ENCODE results near the gene KCND3.

DNA sequence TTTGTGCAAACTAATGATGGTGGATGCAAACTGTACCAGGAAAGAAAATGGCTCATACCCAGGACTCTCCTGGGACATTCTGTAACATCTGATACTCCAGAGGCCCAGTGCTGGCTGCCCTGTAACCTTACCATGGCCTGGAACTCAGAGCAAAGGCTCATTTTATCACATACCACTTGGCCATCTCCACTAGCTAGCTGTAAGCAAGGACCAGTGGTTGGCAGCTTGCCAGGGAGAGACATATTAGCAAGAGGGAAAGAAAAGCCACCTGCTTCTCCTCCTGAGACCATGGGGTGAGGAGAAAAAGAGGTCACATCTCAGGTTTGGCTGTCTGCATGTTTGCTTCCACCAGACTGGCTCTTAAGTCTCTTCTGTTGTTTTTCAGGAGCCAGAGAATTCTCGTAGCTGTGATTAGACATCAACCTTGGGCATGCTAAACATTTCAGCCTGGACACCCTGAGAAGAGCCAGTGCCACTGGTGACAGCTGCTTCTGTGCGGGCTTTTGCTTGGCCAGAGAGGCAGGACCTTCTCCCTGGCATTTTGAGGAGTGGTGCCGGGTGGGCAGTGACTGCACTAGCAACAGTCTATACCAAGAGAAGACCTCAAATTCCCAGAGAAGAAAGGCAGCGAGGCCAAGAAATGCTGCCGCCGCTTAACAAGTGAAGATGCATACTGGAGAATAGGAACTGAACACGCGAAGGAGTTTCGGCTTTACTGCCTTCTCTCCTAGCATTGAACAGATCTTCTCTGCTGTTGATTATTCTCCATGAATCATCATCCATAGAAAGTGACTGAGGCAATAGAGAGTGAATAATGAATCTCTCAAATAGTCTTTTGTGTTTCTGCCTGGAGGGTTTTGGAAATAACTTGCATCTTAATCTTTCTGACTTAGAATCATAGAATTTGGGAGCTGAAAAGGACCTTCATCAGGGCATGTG lies 243.5 kb downstream of the KCND3 start:
- TF ChIP-seq, protein P1, sequence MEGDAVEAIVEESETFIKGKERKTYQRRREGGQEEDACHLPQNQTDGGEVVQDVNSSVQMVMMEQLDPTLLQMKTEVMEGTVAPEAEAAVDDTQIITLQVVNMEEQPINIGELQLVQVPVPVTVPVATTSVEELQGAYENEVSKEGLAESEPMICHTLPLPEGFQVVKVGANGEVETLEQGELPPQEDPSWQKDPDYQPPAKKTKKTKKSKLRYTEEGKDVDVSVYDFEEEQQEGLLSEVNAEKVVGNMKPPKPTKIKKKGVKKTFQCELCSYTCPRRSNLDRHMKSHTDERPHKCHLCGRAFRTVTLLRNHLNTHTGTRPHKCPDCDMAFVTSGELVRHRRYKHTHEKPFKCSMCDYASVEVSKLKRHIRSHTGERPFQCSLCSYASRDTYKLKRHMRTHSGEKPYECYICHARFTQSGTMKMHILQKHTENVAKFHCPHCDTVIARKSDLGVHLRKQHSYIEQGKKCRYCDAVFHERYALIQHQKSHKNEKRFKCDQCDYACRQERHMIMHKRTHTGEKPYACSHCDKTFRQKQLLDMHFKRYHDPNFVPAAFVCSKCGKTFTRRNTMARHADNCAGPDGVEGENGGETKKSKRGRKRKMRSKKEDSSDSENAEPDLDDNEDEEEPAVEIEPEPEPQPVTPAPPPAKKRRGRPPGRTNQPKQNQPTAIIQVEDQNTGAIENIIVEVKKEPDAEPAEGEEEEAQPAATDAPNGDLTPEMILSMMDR (IDR thresholded peaks at IDR 0.05) = no peak
- TF ChIP-seq EP300 (IDR thresholded peaks at IDR 0.05; ENCODE audit: low read depth) (no peak), POLR2A (IDR thresholded peaks at IDR 0.05) (no peak)
